ENCODE data around the gene ADGRA1.

The ADGRA1 gene

GRCh38 chr10:133079836-133080682 lies 7.7 kb upstream of the ADGRA1 start:
- DNase-seq: no peak

GRCh38 chr10:133080683-133081040 lies 7.1 kb upstream of the ADGRA1 start:
- no peak for DNase-seq

- no peak for DNase-seq
These were observed 6.1 kb upstream of the ADGRA1 start for GRCh38 chr10:133081636-133082035.

GRCh38 chr10:133082685-133083421 lies 4.9 kb upstream of the ADGRA1 start:
- DNase-seq: no peak

GRCh38 chr10:133083422-133084100 lies 4.2 kb upstream of the ADGRA1 start:
- no peak for DNase-seq

GRCh38 chr10:133084491-133084890 lies 3.2 kb upstream of the ADGRA1 start:
- DNase-seq: no peak

DNA sequence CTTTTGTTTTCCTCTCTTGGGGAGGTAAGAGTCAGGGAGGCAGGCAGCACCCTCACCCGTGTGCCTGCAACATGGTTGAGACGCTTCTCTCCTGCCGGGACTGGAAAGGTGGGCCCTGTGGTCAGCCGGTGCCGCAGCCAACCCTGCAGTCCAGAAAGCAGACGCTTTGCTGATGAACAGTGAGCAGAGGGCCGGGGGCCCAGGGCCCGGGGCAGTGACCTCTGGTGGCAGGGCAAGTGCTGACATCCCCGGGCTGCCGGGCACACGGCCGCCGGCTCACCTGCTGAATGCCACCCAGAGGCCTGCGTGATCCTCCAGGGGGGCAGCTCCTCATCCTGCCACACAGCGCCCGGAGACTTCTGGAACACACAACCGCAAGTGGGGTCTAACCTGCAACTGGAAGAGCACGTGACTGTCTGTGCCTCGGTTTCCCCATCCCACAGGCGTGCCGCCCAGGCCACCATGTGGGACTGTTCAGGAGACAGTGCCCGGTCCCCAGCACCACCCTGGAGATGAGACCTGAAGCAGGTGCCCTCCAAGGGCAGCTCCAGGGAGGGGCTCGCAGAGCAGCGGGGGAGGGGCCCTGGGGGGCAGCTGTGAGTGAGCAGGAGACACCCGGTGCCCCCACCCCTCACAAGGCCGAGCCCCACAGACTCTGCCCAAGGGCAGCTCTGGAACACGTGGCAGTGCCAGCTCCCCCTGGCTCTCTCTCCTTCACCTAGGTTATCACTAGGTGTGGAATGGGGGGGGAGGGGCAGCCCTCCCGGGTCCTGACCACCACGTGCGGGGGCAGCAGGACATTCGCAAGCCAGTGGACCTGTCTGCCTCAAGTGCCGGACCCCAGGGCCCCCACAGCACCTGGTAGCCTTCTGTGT lies 2.2 kb upstream of the ADGRA1 start:
- no peak for DNase-seq

- DNase-seq: no peak
These were observed 1.5 kb upstream of the ADGRA1 start for GRCh38 chr10:133086247-133086646.

GRCh38 chr10:133087045-133087678 lies 562 bp upstream of the ADGRA1 start:
- no peak for DNase-seq

DNA sequence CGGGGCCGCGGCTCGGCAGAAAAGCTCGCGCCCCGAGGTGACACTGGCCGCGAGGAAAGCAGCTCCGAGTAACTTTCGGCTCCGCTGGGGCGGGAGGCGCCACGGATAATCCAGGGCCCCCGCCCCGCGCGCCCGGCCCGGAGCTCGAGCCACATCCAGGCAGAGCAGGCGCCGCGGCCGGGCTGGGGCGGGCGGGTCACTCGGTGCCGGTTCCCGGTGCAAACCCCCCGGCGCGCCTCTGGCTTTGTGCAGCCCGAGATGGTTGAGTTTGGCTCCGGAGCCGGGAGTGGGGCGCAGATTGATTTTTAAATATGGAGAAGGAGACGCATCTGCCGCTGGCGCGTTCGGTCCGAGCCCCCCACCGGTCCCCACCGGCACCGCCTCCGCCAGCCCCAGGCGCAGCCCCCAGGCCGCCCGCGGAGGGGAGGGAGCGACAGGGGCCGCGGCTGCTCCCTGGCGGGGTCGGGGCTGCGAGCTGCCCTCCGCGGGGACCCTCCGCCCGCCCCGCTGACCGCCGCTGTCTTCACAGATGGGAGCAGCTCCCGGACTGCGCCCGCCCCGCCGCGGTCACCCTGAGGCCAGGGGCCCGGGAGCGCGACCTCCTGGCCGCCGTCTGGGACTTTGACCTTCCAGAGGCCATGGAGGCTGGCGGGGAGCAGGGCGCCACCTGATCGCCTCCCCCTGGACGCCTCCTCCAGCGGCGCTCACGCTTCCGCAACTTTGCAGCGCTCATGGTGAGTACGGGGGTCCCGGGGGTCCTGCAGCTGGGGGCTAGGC lies 643 bp downstream of the ADGRA1 start:
- DNase-seq: no peak

DNA sequence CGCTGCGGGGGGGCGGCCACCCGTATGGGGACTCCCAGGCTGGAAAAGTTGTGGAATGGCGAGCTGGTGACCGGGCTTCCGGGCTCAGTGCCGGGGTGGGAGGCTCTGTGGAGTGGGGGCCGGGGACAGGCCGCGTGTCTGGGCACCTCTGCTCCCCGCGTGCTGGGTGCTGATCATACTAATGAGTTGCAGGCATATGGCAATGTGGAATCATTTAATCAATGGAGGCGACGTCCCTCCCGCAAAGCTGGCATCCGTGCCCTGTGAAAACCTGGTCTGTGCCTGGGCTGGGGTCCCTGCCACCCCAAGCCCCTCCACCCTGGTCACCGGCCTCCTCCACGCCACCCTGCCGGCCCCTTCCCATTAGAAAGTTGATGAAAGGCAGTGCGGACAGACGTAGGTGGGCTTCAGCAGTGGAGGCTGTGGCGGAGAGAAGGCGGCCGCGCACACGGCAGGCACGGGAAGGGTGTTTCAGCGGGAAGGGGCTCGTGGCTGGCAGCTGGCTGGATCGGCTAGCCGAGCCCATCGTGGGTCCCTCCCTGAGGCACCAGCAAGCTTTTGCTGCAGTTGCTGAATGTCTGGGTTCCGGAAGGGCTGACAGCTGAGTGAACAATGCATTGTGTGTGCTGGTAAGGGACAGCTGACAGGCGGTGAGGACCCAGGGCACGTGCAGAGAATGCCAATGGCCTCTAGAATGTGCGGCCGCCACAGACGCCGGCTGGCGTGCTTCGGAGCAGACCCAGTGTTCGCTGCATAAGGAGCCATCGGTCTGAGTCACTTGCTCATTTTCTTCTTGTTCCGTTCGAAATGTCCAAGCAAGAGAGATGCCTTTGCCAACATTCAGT lies 1.5 kb downstream of the ADGRA1 start:
- no peak for DNase-seq

DNA sequence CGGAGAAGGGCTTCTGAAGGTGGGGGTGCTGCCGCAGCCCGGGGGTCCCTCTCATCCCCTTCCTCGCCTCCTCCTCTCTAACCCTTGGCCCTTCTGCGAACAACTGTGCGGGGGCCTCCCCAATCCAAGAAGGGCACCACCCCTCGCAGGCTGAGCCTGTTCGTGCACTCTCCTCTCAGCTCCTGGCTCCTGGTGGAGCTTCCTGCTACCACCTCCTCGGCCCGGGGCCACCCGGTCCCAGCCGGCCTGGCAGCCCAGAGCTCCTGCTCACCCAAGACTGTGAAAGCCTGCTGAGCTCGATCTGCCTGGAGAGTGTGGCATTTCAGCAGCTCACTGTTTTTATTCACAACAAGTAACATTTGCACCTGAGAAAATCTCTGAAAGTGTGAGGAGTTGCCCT lies 2.4 kb downstream of the ADGRA1 start:
- DNase-seq: no peak

GRCh38 chr10:133090654-133091053 lies 2.9 kb downstream of the ADGRA1 start:
- no peak for DNase-seq

DNA sequence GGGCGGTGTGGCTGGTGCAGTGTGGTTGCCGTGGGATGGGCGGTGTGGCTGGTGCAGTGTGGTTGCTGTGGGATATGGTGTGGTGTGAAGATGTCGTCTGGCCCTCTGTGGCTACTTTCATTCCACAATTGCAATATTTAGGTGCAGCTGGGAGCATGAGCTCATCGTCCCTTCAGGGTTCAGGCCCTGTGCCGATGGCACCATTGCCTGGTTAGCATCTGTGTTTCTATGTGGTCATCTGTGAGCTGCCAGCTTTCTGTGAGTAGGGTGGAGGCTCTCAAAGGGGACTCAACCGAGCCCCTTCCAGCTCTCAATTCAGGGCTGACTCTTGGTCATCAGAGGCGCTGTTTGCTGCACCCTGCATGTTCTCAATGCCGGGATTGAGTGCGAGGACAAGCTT lies 3.6 kb downstream of the ADGRA1 start:
- DNase-seq: no peak

- no peak for DNase-seq
These were observed 5.6 kb downstream of the ADGRA1 start for GRCh38 chr10:133093291-133093690.

- DNase-seq: no peak
These were observed 6.6 kb downstream of the ADGRA1 start for GRCh38 chr10:133094286-133094685.

- no peak for DNase-seq
These were observed 7.1 kb downstream of the ADGRA1 start for GRCh38 chr10:133094866-133095265.

- no peak for DNase-seq
These were observed 7.9 kb downstream of the ADGRA1 start for GRCh38 chr10:133095586-133095985.

DNA sequence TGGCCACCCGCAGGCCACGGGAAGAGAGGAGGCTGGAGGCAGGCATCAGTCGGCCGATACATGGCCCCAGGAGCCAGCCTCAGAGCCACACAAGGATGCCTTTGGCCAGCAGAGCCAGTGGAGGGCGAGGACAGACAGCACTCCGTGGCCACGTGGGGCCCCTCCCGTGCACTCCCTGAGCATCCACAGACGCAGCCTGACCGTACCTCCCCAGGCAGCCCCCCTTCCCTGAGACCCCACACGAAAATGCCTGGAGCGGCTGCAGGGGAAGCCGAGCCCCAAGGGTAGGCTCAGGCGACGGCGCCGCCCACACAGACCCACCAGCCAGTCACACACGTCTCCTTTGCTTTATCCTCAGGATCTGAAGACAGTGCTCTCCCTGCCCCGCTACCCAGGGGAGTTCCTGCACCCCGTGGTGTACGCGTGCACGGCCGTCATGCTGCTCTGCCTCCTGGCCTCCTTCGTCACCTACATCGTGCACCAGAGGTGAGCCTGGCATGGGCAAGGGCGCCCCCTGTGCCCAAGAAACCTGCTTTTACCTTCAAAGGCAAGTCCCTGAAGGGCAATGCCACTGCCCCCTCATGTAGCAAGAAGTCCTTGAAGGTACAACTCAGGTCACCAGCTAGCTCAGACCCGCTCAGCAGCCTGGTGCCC lies 9.0 kb downstream of the ADGRA1 start:
- DNase-seq: no peak

GRCh38 chr10:133097418-133097817 lies 9.7 kb downstream of the ADGRA1 start:
- DNase-seq: no peak

All from NCI-H146 (cell line).